Thyroid gland (tissue), 4 donors: ENCODE data around the gene GNMT. TPM values are rescaled to one million over a fixed set of nuclear protein-coding genes. Genes with fewer than 3 reads are reported as not detected.

Experiments
- DNase-seq, 2 donors: peaks; one replicate each; pipeline ENCODE4 v3.0.0-alpha.2; 2019
- H3K27ac ChIP-seq, 3 donors: fragments of 200-600 bp; sonication (generic); 1 replicate in 2 of 3; 2 replicates in 1 of 3; pipeline ENCODE4 v1.5.1; 2016 to 2019; ENCODE audit warnings: mild to moderate bottlenecking in 1 of 3, moderate library complexity in 1 of 3
- H3K27me3 ChIP-seq: fragments of 200-600 bp; sonication (generic); one replicate; pipeline ENCODE4 v1.5.1; 2019
- H3K36me3 ChIP-seq, 2 donors: fragments of 200-600 bp; sonication (generic); one replicate each; pipeline ENCODE4 v1.5.1; 2016 to 2019
- H3K4me1 ChIP-seq, 2 donors: fragments of 200-600 bp; sonication (generic); one replicate each; pipeline ENCODE4 v1.5.1; 2017 to 2019
- H3K4me3 ChIP-seq, 3 donors: fragments of 200-600 bp; sonication (generic); replicated peaks in 1 of 3; 1 replicate in 2 of 3; 2 replicates in 1 of 3; pipeline ENCODE4 v1.5.1; 2016; ENCODE audit warnings: mild to moderate bottlenecking in 1 of 3
- H3K9me3 ChIP-seq: fragments of 200-600 bp; sonication (generic); one replicate; pipeline ENCODE4 v1.5.1; 2017
- CTCF ChIP-seq, 6 experiments: fragments of 200-600 bp in 3 of 6; fragments of 450-650 bp in 3 of 6; sonication (generic) in 3 of 6; IDR thresholded peaks; one replicate each; pipeline ENCODE4 v1.5.1; 2016 to 2019; ENCODE audit warnings: antibody characterized with exemption in 6 of 6, mild to moderate bottlenecking in 2 of 6, inconsistent platforms in 1 of 6, moderate library complexity in 1 of 6
- POLR2A ChIP-seq, 2 donors: fragments of 450-650 bp; IDR thresholded peaks; one replicate each; pipeline ENCODE4 v1.6.1; 2017; ENCODE audit warnings: antibody characterized with exemption in 2 of 2, mild to moderate bottlenecking in 2 of 2, moderate library complexity in 1 of 2
- WGBS, 2 donors: methylation state at CpG; one replicate each; pipeline ENCODE4 v1.1.5; 2017; 5-methylcytosine and 5-hydroxymethylcytosine counted together
- intact Hi-C: fragments of 100-400 bp; cut with DNase I; formaldehyde crosslinking; loops from one replicate; pipeline ENCODE4 v1.15.1; 2023
- total RNA-seq, 4 donors: library from RNA; depleted of rRNA; stranded (reverse); fragments of >200 nt; gene quantifications; one replicate each; pipeline ENCODE4 v1.2.3, GENCODE V29; 2016

Gene GNMT
- 1 to 10 TPM in 3 of 4 donors, under 1 TPM in 1; 0.98 to 7.5 (median 2.5) TPM for total RNA-seq

DNA sequence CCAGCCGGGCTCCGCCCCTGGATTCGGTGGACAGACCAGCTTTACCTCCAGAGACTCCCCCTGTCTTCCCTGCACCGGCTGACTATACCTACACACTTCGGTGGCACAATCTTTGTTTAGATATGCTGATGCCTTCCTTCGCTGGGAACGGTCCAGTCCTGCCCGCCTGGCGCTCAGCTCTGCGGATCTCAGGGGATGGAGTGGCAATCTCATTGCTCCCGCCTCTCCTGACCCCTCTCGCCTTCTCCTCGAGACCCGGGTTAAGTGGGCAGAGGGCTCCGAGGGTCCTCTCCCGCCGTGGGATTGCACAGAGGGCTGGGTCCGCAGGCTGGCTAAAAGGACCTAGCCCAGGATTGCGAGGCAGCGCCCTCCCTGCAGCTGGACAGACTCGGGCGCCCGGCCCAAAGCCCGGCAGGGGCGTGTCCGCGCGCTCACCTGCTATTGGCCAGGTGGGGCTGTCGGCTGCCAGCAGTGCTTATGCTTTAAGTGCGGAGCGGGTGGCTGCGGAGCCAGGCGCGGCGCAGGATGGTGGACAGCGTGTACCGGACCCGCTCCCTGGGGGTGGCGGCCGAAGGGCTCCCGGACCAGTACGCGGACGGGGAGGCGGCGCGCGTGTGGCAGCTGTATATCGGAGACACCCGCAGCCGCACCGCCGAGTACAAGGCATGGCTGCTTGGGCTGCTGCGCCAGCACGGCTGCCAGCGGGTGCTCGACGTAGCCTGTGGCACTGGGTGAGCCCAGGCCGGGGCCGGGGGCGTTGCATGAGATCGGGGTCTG lies at the start of gene GNMT:
GNMT (plus strand) TSS at position 512 of the 777 bp plus-strand sequence; CDS start at position 526, 14 bp downstream.
- no peak within 1 kb of the TSS for H3K27ac ChIP-seq
- H3K4me3 ChIP-seq, result peak within 1 kb of the TSS; percentile 0 to 53 (median 37)
- 7 to 14% methylated on average over 7 to 14 of the region's 62 CpGs for WGBS, 2 donors
- no peaks in the 10 kb centered on the region for H3K27me3 ChIP-seq
- H3K36me3 ChIP-seq, result peaks cover 0 to 5% of the 10 kb centered on the region in 2 donors
- intact Hi-C loops, result no loop called here
- TF ChIP-seq POLR2A (IDR thresholded peaks at IDR 0.05) (peak in 1 of 2 donors; percentile 65), CTCF (IDR thresholded peaks at IDR 0.05) (no peak)
- no peaks in the 10 kb centered on the region for H3K9me3 ChIP-seq
- DNase-seq, result peak; percentile 89 to 91
- peaks cover 5 to 16% of the 10 kb centered on the region in 2 donors for H3K4me1 ChIP-seq

DNA sequence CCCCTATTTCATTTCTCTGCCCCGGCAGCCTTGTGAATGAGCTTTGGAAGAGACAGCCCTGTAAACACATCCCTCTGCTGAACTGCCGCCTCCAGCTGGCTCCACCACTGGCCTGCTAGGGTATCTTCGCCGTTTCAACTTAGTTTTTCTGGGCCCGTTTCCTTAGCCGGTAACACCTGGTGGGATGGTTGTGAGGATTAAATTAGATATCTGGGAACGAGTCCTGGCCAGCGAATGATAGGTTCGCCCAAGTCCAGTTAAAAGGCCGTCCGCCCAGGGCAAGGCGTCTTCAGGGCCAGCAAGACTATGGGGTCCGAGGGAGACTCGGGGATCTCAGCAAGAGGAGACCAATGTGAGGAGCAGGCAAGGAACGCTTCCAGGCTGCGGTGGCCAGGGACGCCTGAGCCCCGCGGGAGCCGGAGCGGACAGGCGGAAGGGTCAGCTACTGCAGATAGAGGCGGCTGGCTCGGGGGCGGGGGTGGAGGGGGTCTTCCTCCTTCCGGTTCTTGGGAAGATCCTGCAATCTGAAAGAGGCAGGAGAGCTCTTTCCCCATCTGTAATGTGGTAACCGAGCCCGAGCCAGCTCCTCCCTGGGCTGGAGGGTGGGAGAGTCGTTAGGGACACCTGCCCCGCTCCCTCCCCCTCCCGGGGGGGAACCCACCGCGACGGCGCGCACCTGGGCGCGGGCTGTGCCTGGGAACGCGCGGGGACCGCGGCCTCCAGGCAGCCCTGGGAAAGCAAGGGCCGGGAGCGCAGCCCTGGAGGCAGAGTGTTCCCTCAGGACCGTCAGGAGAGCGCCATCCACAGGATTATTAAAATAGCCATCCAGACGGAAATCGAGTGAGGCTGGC lies 49.2 kb upstream of the GNMT start:
- intact Hi-C loops, result no loop called here
- Histone ChIP-seq H3K4me1 (peaks cover 0 to 7% of the 10 kb centered on the region in 2 donors), H3K9me3 (no peaks in the 10 kb centered on the region), H3K27ac (no peak overlapping the region), H3K27me3 (no peaks in the 10 kb centered on the region), H3K4me3 (peak overlapping the region in 1 of 3 donors; percentile 16), H3K36me3 (no peaks in the 10 kb centered on the region)
- peak; percentile 3 for DNase-seq
- TF ChIP-seq CTCF (IDR thresholded peaks at IDR 0.05) (no peak), POLR2A (IDR thresholded peaks at IDR 0.05) (no peak)
- 15 to 26% methylated on average over 12 to 17 of the region's 49 CpGs for WGBS, 2 donors

GRCh38 chr6:42914546-42914945 lies 46.0 kb upstream of the GNMT start:
- Histone ChIP-seq H3K27ac (no peak overlapping the region), H3K9me3 (no peaks in the 10 kb centered on the region), H3K36me3 (no peaks in the 10 kb centered on the region), H3K4me3 (no peak overlapping the region), H3K27me3 (no peaks in the 10 kb centered on the region), H3K4me1 (peaks cover 0 to 7% of the 10 kb centered on the region in 2 donors)
- no peak for TF ChIP-seq POLR2A (IDR thresholded peaks at IDR 0.05)
- no peak for TF ChIP-seq CTCF (IDR thresholded peaks at IDR 0.05)
- peak; percentile 28 to 35 for DNase-seq
- 39 to 46% methylated on average over 4 of the region's 4 CpGs for WGBS, 2 donors
- intact Hi-C loops, result no loop called here

- no peaks in the 10 kb centered on the region for H3K27me3 ChIP-seq
- H3K9me3 ChIP-seq, result no peaks in the 10 kb centered on the region
- 89 to 100% methylated on average over 4 to 5 of the region's 10 CpGs for WGBS, 2 donors
- H3K27ac ChIP-seq, result no peak within 1 kb of the TSS
- no peaks in the 10 kb centered on the region for H3K36me3 ChIP-seq
- TF ChIP-seq CTCF (IDR thresholded peaks at IDR 0.05) (no peak), POLR2A (IDR thresholded peaks at IDR 0.05) (no peak)
- no peak within 1 kb of the TSS for H3K4me3 ChIP-seq
- H3K4me1 ChIP-seq, result peaks cover 0 to 7% of the 10 kb centered on the region in 2 donors
- no peak for DNase-seq
- intact Hi-C loops, result no loop called here
Observed at GRCh38 chr6:42915732-42916131, 44.8 kb upstream of the GNMT start, which contains the start of gene PTCRA. TSS of gene PTCRA (plus strand) at chr6:42916053. CDS start at chr6:42916070, 17 bp downstream.
